Measurements from ENCODE around the gene ACD. TPM values are rescaled to one million over a fixed set of nuclear protein-coding genes. Genes with fewer than 3 reads are reported as not detected.
A peak's percentile ranks its signal among the peaks of the same experiment; 100 is the strongest.

The ACD gene
- total RNA-seq, 4 donors from 2014 or later: 9.9 to 12.8 (median 11.1) TPM

DNA sequence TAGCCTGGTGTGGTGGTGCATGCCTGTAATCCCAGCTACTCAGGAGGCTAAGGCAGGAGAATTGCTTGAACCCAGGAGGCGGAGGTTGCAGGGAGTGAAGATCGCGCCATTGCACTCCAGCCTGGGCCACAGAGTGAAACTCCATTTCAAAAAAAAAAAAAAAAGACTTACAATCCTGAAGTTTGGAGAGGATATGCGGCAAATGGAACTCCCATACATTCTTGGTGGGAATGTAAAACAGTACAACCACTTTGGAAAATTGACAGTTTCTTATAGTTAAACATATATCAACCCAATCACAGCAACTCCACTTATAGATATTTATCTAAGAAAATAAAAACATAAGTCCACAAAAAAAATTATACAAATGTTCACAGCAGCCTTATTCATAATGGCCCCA is 47.1 kb upstream of the ACD start:
- no peaks in the 10 kb centered on the region for H3K9me3 ChIP-seq
- no peak for ATAC-seq

DNA sequence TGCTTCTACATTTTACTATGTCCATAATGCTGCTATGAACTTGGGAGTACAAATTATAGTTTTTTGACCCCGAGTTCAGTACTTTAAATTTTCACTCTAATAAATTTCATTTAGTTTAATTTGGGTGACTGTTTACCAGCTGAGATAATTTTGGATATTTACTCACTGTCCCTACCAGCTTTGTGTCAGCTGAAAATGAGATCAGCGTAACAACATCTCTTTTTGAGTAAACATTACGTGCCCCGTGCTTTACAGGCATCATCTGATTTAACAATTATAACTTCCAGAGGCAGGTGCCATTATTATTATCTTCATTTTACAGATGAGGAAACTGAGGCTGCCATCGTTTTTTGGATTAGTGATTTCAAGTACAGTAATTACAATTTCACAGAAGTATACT is 44.0 kb upstream of the ACD start:
- TF ChIP-seq POLR2A (IDR thresholded peaks at IDR 0.05): no peak
- TF ChIP-seq, protein P1, sequence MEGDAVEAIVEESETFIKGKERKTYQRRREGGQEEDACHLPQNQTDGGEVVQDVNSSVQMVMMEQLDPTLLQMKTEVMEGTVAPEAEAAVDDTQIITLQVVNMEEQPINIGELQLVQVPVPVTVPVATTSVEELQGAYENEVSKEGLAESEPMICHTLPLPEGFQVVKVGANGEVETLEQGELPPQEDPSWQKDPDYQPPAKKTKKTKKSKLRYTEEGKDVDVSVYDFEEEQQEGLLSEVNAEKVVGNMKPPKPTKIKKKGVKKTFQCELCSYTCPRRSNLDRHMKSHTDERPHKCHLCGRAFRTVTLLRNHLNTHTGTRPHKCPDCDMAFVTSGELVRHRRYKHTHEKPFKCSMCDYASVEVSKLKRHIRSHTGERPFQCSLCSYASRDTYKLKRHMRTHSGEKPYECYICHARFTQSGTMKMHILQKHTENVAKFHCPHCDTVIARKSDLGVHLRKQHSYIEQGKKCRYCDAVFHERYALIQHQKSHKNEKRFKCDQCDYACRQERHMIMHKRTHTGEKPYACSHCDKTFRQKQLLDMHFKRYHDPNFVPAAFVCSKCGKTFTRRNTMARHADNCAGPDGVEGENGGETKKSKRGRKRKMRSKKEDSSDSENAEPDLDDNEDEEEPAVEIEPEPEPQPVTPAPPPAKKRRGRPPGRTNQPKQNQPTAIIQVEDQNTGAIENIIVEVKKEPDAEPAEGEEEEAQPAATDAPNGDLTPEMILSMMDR (IDR thresholded peaks at IDR 0.05 in 4 of 5, conservative IDR thresholded peaks at IDR 0.05 in 1 of 5): no peak
- DNase-seq: no peak
- peak; percentile 54 to 77 for ATAC-seq

More for the DNA sequence above, 47.1 kb upstream of the ACD start:
- Histone ChIP-seq H3K36me3 (no peaks in the 10 kb centered on the region), H3K4me1 (peaks cover 43 to 53% of the 10 kb centered on the region in 2 donors), H3K27me3 (no peaks in the 10 kb centered on the region), H3K4me3 (no peak overlapping the region), H3K27ac (peak overlapping the region; percentile 71 to 81 (median 73))
- in situ Hi-C loops (cut with MboI; ENCODE audit: low sequenced_read_pairs in 4 of 4): no loop called here
- DNase-seq: no peak
- TF ChIP-seq, protein P1 (IDR thresholded peaks at IDR 0.05 in 4 of 5, conservative IDR thresholded peaks at IDR 0.05 in 1 of 5): no peak
- TF ChIP-seq POLR2A (IDR thresholded peaks at IDR 0.05): no peak
- intact Hi-C loops (cut with DNase I; ENCODE audit: low total_unique reads): no loop called here

DNA sequence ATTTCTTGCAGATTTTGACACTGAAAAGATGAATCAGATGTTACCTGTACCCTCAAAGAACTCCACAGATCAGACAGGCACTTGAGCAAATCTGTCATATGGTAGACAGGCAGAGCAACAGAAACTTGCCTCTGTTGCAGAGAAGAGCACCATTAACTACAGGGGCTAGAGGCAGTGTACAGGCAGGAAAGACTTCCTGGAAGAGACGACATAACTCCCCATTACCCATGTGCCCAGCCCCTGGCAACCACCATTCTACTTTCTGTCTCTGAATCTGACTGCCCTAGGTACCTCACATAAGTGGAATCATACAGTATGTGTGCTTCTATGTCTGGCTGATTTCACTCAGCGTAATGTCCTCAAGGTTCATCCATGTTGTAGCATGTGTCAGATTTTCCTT is 43.6 kb upstream of the ACD start:
- TF ChIP-seq POLR2A (IDR thresholded peaks at IDR 0.05): no peak
- TF ChIP-seq, protein P1 (IDR thresholded peaks at IDR 0.05 in 4 of 5, conservative IDR thresholded peaks at IDR 0.05 in 1 of 5): no peak
- no peak for ATAC-seq
- Histone ChIP-seq H3K27me3 (no peaks in the 10 kb centered on the region), H3K36me3 (no peaks in the 10 kb centered on the region), H3K4me1 (peaks cover 37 to 50% of the 10 kb centered on the region in 2 donors), H3K4me3 (no peak overlapping the region), H3K9me3 (no peaks in the 10 kb centered on the region), H3K27ac (peak overlapping the region; percentile 35 to 76 (median 50))
- no peak for DNase-seq
- in situ Hi-C loops (cut with MboI; ENCODE audit: low sequenced_read_pairs in 4 of 4): no loop called here
- intact Hi-C loops (cut with DNase I; ENCODE audit: low total_unique reads): no loop called here

More for the DNA sequence above, 44.0 kb upstream of the ACD start:
- Histone ChIP-seq H3K9me3 (no peaks in the 10 kb centered on the region), H3K4me3 (no peak overlapping the region), H3K27me3 (no peaks in the 10 kb centered on the region), H3K36me3 (no peaks in the 10 kb centered on the region), H3K27ac (peak overlapping the region; percentile 35 to 76 (median 50)), H3K4me1 (peaks cover 42 to 55% of the 10 kb centered on the region in 2 donors)
- intact Hi-C loops (cut with DNase I; ENCODE audit: low total_unique reads) (no loop called here), in situ Hi-C loops (cut with MboI; ENCODE audit: low sequenced_read_pairs in 4 of 4) (no loop called here)

DNA sequence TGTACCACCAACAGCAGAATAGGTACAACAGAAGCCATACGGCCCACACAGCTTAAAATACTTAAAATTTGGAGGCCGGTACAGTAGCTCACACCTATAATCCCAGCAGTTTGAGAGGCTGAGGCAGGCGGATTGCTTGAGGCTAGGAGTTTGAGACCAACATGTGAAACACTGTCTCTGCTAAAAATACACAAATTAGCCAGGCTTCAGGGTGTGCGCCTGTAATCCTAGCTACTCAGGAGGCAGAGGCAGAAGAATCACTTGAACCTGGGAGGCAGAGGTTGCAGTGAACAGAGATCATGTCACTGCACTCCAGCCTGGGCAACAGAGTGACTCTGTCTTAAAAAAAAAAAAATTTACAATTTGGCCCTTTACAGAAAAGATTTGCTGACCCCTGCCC is 42.1 kb upstream of the ACD start:
- TF ChIP-seq, protein P1 (IDR thresholded peaks at IDR 0.05 in 4 of 5, conservative IDR thresholded peaks at IDR 0.05 in 1 of 5): no peak
- TF ChIP-seq POLR2A (IDR thresholded peaks at IDR 0.05): peak; percentile 11 to 47
- peak in 1 of 2 donors; percentile 20 for DNase-seq
- Histone ChIP-seq H3K27me3 (no peaks in the 10 kb centered on the region), H3K27ac (peak overlapping the region; percentile 13 to 76 (median 50)), H3K36me3 (no peaks in the 10 kb centered on the region), H3K9me3 (no peaks in the 10 kb centered on the region), H3K4me1 (peaks cover 26 to 35% of the 10 kb centered on the region in 2 donors), H3K4me3 (no peak overlapping the region)
- intact Hi-C loops (cut with DNase I; ENCODE audit: low total_unique reads) (no loop called here), in situ Hi-C loops (cut with MboI; ENCODE audit: low sequenced_read_pairs in 4 of 4) (no loop called here)
- peak; percentile 41 to 58 for ATAC-seq

DNA sequence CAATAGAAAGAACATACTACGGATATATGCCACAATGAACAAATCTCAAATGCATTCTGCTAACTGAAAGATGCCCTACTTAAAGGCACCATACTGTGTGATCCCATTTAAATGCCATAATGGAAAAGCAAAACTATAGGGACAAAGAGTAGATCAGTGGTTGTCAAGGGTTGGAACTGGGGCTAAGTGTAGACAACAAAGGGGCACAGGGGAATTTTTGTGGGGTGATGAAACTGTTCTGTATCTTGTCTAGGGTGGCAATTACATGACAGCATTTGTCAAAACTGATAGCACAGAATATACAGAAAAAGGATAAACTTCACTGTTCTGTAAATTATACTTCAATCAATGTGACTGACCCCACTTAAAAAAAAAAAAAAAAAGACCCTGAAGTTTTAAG is 41.4 kb upstream of the ACD start:
- Histone ChIP-seq H3K4me1 (peaks cover 26 to 34% of the 10 kb centered on the region in 2 donors), H3K4me3 (no peak overlapping the region), H3K36me3 (no peaks in the 10 kb centered on the region), H3K9me3 (no peaks in the 10 kb centered on the region), H3K27me3 (no peaks in the 10 kb centered on the region), H3K27ac (peak overlapping the region in 2 of 4 donors; percentile 51 to 76)
- DNase-seq (no peak), ATAC-seq (no peak)
- TF ChIP-seq POLR2A (IDR thresholded peaks at IDR 0.05): no peak
- TF ChIP-seq, protein P1 (IDR thresholded peaks at IDR 0.05 in 4 of 5, conservative IDR thresholded peaks at IDR 0.05 in 1 of 5): no peak
- intact Hi-C loops (cut with DNase I; ENCODE audit: low total_unique reads): no loop called here
- in situ Hi-C loops (cut with MboI; ENCODE audit: low sequenced_read_pairs in 4 of 4): no loop called here

Measured in gastrocnemius medialis (tissue), 4 donors.